ENCODE results near the gene SART1.

The SART1 gene

GRCh38 chr11:65976216-65977176, 15.0 kb downstream of the SART1 start:
- no peaks in the 10 kb centered on the region for H3K9me3 ChIP-seq (ENCODE audit: control insufficient read depth, low read length)
- H3K9ac ChIP-seq, result no peak overlapping the region
- TF ChIP-seq CTCF (IDR thresholded peaks at IDR 0.05), result no peak
- no peaks in the 10 kb centered on the region for H3K4me1 ChIP-seq
- no peak overlapping the region for H3K4me2 ChIP-seq (ENCODE audit: low read length)
- no peak overlapping the region for H3K27ac ChIP-seq
- no peaks in the 10 kb centered on the region for H3K79me2 ChIP-seq
- no peak overlapping the region for H3K4me3 ChIP-seq (ENCODE audit: low read depth, low read length)
- no peaks in the 10 kb centered on the region for H3K27me3 ChIP-seq (ENCODE audit: control insufficient read depth, insufficient read depth, low read length)
- no peak overlapping the region for H2AFZ ChIP-seq
- no peaks in the 10 kb centered on the region for H3K36me3 ChIP-seq (ENCODE audit: control insufficient read depth, insufficient read depth, low read length)

GRCh38 chr11:65977621-65978390, 16.3 kb downstream of the SART1 start:
- Histone ChIP-seq H3K9ac (no peak overlapping the region), H3K27me3 (ENCODE audit: control insufficient read depth, insufficient read depth, low read length) (no peaks in the 10 kb centered on the region), H3K4me2 (ENCODE audit: low read length) (no peak overlapping the region), H3K4me1 (no peaks in the 10 kb centered on the region), H3K79me2 (no peaks in the 10 kb centered on the region), H2AFZ (no peak overlapping the region), H3K27ac (no peak overlapping the region), H3K36me3 (ENCODE audit: control insufficient read depth, insufficient read depth, low read length) (no peaks in the 10 kb centered on the region), H3K9me3 (ENCODE audit: control insufficient read depth, low read length) (no peaks in the 10 kb centered on the region), H3K4me3 (ENCODE audit: low read depth, low read length) (no peak overlapping the region)
- TF ChIP-seq CTCF (IDR thresholded peaks at IDR 0.05), result no peak

- no peak for TF ChIP-seq CTCF (IDR thresholded peaks at IDR 0.05)
Observed at GRCh38 chr11:65978391-65979238, 17.1 kb downstream of the SART1 start.

GRCh38 chr11:65979261-65979759, 17.8 kb downstream of the SART1 start:
- Histone ChIP-seq H3K4me1 (no peaks in the 10 kb centered on the region), H3K79me2 (no peaks in the 10 kb centered on the region), H3K36me3 (ENCODE audit: control insufficient read depth, insufficient read depth, low read length) (no peaks in the 10 kb centered on the region), H2AFZ (no peak overlapping the region), H3K27me3 (ENCODE audit: control insufficient read depth, insufficient read depth, low read length) (no peaks in the 10 kb centered on the region), H3K4me3 (ENCODE audit: low read depth, low read length) (no peak overlapping the region), H3K9me3 (ENCODE audit: control insufficient read depth, low read length) (no peaks in the 10 kb centered on the region), H3K9ac (no peak overlapping the region), H3K4me2 (ENCODE audit: low read length) (no peak overlapping the region), H3K27ac (no peak overlapping the region)
- no peak for TF ChIP-seq CTCF (IDR thresholded peaks at IDR 0.05)

More at GRCh38 chr11:65978391-65979238, 17.1 kb downstream of the SART1 start:
- Histone ChIP-seq H3K4me1 (no peaks in the 10 kb centered on the region), H3K9ac (no peak overlapping the region), H3K9me3 (ENCODE audit: control insufficient read depth, low read length) (no peaks in the 10 kb centered on the region), H3K4me2 (ENCODE audit: low read length) (no peak overlapping the region), H3K36me3 (ENCODE audit: control insufficient read depth, insufficient read depth, low read length) (no peaks in the 10 kb centered on the region), H2AFZ (no peak overlapping the region), H3K4me3 (ENCODE audit: low read depth, low read length) (no peak overlapping the region), H3K27ac (no peak overlapping the region), H3K27me3 (ENCODE audit: control insufficient read depth, insufficient read depth, low read length) (no peaks in the 10 kb centered on the region), H3K79me2 (no peaks in the 10 kb centered on the region)
